GM21360 (cell line): ENCODE data around the gene CR1L.
"Not testable (repeated sequence)": the region's sequence is repeated elsewhere in the genome, so short reads cannot be mapped to it uniquely, and the experiment has no call there.

Experiments
- ATAC-seq: cut with Tn5 transposase; IDR thresholded peaks from one replicate; pipeline ENCODE4 v1.9.1; 2021; ENCODE audit warnings: mild to moderate bottlenecking, moderate library complexity; ENCODE audit not compliant: unreplicated experiment

CR1L gene

GRCh38 chr1:207744000-207744534, 99.1 kb downstream of the CR1L start:
- no peak for ATAC-seq

DNA sequence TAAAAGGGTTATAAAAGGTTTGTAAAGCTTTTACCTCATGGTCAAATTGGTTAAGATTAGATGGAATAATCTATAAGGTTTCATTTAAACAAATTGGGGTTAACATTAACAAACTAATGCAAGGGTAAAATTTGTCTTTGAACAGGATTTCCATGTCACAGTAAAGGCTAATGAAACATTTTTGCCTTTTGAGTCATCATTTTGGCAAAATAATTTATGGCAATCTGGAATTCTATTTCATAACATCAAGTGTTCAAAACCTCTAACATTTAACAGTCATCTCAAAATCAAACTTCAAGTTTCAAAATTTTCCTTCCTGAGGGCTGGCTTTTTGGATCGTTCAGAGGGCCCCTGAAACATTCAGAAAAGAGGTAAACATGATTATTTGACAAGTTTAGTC, 100.4 kb downstream of the CR1L start:
- ATAC-seq = no peak

- ATAC-seq = no peak
Observed at GRCh38 chr1:207745839-207746767, 101.2 kb downstream of the CR1L start.

- no peak for ATAC-seq
Observed at GRCh38 chr1:207747627-207748492, 102.9 kb downstream of the CR1L start.

DNA sequence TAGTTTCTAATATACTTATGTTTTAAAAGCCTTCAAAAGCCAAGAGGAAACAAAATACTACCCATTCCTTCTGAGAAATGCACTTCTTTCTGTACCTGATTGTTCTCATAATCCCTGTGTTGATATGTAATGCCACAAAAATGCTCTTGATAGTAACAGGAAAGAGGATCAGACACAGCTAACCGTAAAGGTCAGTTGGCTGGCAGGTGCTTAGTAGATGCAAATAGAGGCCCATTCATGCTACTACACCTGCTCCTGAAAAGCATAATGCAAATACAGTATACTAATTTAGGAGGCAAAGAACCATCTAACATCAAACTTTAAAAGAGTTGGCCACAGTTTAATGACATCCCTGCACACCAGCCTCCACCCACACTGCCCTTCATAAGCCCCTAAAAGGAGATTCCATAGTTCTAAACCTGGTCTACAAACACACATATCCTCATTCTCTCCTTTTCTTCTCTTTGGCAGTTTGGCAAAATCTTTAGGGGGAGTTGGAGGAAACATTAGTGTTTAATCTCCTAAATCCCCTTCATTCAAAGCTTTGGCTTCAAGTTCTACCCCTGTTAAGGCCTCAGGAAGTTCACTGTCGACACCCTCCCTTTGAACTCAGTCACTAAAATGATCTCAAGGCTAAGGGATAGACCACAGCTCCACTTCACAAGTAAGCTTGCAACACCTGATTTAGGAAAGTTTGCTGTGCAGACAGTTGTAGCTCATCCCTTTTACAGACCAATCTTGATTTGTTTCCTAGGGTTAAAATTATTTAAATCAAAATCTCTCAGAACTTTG, 104.0 kb downstream of the CR1L start:
- ATAC-seq = no peak

- ATAC-seq = no peak
Observed at GRCh38 chr1:207750631-207751305, 105.8 kb downstream of the CR1L start.

DNA sequence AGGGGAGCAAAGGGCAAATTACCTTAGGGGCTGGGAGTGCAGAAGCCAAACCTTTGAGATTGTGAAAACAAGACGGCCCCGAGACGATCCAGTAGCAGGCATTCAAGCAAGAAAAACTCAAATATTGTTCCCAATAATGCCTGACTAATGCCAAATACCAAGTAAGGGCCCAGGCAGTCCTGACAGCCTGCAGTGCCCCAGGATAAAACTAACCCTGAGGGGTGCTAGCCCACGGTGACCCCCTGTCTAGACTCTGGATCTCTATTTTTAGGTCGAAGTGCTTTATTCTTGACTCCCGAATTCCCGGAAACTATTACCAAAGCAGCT, 106.5 kb downstream of the CR1L start:
- ATAC-seq = not testable (repeated sequence)

DNA sequence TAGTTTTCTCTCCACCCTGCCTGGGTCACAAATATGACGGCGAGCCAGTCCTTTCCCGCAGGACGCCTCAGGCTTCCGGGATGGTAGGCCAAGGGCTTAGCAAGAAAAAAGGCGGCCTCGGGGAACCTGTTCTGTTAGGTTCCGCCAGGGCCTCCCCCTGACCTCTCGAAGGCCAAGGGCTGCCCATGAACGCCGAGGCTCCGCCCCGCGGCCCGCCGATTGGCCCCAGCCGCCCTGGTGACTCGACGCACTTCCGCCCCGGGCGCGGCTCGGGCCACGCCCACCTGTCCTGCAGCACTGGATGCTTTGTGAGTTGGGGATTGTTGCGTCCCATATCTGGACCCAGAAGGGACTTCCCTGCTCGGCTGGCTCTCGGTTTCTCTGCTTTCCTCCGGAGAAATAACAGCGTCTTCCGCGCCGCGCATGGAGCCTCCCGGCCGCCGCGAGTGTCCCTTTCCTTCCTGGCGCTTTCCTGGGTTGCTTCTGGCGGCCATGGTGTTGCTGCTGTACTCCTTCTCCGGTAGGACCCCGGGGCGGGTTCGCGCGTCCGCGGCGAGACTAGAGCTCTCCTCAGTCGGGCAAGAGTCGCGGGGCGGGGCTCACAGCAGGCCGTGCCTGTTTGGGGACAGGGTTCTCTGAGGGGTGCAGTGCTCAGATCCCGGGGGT, 107.0 kb downstream of the CR1L start, which contains the start of gene CD46:
Gene CD46, plus strand, starts transcription at position 265 of the 666 bp plus-strand sequence. Its CDS starts 159 bp downstream, at position 424.
- peak; percentile 92 for ATAC-seq

GRCh38 chr1:207752456-207752998, 107.6 kb downstream of the CR1L start:
- ATAC-seq = peak; percentile 37

- ATAC-seq = no peak
Observed at GRCh38 chr1:207753611-207754010, 108.7 kb downstream of the CR1L start.

- no peak for ATAC-seq
Observed at GRCh38 chr1:207754011-207754410, 109.1 kb downstream of the CR1L start.

DNA sequence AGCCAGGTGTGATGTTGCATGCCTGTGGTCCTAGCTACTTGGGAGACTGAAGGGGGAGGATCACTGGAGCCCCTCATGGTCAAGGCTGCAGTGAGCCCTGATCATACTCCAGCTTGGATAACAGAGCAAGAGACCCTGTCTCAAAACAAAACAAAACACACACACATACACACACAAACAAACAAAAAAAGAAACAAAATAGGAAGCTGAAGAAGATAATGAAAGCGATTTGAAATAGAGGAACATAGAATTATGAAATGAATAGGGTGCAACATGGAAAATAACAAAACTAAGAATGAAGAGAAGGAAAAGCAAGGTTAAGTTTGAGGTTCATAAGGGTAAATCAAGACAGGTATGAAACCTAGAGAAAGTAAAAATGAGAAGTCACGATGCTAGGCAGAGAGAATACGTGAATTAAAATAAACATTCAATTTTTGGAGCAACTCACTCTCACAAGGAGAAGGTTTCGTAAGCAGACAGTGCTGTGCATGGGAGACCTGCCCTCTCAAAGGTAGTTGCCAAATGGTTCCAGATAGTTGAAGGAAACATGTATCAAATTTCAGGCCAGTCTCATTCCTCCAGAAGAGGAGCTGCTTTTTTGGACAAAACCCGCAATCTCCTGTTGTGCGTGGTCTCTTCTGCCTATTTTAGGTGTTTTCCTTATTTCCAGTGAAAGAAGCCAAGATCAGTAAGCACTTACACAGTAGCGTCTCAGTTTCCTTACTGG, 110.2 kb downstream of the CR1L start:
- ATAC-seq = no peak

DNA sequence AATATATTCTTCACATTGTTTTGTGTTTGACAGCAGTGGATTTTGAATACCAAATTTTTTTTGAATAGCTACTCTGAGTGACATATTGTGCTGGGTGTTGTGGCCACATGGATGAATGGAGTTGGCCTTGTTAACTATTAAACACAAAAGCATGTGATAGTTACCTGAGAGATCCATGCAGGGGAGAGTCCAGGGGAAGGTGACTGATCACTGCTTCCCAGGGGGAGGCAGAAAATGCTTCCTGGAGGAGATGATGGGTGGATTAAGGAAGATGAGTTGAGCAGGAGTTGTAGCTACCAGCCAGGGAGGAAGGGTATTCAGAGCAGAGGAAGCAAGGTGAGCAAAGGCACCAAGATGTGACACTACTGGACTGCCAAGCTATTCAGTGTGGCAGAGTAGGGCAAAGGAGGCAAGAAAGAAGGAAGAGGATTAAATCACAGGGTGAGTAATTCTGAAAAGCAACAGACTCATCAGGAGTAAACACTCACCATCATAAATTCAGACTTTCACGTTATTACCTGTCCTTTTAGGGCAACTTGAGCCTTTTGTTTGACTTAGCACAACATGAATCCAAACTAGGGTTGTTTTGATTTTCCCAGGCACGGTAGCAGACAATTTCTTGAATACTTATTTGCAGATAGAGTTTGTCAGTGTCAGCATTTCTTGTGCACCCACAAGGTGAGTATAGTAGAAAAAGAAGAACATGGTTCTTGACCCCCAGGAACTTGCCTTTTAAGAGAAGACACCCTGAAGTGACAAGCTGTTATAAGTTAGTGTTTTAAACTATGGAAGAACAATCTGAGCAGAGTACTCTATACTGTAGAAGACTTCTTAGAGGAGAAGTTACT, 111.1 kb downstream of the CR1L start:
- no peak for ATAC-seq

DNA sequence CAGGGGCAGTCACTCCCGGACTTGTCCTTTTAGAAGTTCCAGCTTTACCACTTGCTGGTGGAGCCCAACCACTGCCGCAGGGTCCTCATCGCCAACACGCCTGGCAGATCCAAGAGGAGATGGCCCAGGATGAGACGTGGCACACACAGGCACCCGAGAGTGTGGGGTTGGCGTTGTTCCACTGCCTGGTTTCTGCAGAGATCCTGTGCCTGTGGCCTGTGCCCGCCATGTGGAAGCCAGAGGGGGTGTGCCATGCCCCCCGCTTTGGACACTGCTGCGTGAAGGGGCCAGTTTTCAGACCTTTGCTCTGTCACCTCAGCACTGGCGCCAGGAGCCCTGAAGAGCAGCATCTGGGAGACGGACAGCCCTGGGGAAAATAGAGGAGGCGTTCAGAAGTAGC, 117.7 kb downstream of the CR1L start:
- no peak for ATAC-seq

- ATAC-seq = no peak
Observed at GRCh38 chr1:207763091-207763490, 118.2 kb downstream of the CR1L start.

- ATAC-seq = no peak
Observed at GRCh38 chr1:207763972-207764371, 119.0 kb downstream of the CR1L start.

GRCh38 chr1:207766569-207766968, 121.6 kb downstream of the CR1L start:
- ATAC-seq = no peak

DNA sequence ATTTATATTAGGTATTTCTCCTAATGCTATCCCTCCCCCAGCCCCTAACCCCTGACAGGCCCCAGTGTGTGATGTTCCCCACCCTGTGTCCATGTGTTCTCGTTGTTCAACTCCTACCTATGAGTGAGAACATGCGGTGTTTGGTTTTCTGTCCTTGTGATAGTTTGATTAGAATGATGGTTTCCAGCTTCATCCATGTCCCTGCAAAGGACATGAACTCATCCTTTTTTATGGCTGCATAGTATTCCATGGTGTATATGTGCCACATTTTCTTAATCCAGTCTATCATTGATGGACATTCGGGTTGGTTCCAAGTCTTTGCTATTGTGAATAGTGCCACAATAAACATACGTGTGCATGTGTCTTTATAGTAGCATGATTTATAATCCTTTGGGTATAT, 125.6 kb downstream of the CR1L start:
- not testable (repeated sequence) for ATAC-seq
